GM12892 (cell line): ENCODE results near the gene VWA7.

ENCODE experiments used
- POLR2A ChIP-seq: IDR thresholded peaks from 2 replicates; pipeline ENCODE4 v1.6.1; 2011; ENCODE audit warnings: low read depth, low read length, control low read depth
- POLR2AphosphoS5 ChIP-seq: IDR thresholded peaks from 2 replicates; pipeline ENCODE4 v1.6.1; 2011; ENCODE audit warnings: low read depth, low read length, control low read depth

DNA sequence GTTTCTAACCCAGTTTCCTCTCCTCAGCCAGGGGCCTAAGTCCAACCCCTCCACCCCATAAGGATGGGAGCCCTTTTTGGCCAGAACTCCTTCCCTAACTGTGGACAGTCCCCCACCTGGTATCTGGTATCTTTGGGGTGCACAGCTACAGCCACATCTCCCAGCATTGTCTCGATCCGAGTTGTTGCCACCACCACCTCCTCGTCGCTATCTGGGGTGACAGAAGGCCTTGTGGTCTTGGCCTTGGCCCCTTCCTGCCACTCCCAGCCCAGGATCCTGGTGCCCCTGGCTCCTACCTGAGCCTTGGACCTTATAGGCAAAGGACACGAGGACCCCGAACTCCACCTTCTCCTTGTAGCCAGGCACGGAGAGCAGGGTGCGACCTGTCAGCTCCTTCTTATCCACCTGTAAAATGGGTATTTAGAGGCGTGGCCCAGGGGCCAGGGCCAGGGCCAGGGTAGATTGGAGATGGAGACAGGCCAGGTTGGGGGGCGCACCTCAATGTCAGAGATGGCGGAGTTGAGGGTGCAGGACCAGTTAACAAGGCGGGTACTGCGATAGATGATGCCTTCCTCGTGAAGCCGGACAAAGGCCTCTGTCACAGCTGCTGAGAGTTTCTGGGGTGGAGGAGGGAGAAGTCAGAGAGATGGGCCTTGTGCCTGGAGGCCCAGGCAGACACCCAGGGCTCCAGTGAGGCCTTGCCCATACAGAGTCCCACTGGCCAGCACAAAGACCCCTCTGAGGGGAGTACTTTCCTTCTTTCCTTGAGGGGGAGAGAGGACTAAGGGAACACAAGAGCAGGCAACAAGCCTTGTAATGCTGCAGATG, 7.2 kb upstream of the VWA7 start:
- TF ChIP-seq POLR2AphosphoS5 (no peak), POLR2A (no peak; the same call in 1 of the 2 replicates)
